Endothelial cell (in vitro differentiated cells): ENCODE results near the gene CEP250. TPM values are rescaled to one million over a fixed set of nuclear protein-coding genes. Genes with fewer than 3 reads are reported as not detected.

Source experiments
- DNase-seq: peaks from one replicate; pipeline ENCODE4 v3.0.0; 2021; ENCODE audit warnings: low spot score
- H3K27ac Mint-ChIP-seq: one replicate; pipeline ENCODE4 v1.8.0; 2021; ENCODE audit warnings: mixed read lengths, inconsistent platforms; ENCODE audit not compliant: unreplicated experiment
- H3K27me3 Mint-ChIP-seq: one replicate; pipeline ENCODE4 v1.8.0; 2021; ENCODE audit warnings: mild to moderate bottlenecking, moderate library complexity, mixed read lengths, inconsistent platforms; ENCODE audit not compliant: unreplicated experiment
- H3K36me3 Mint-ChIP-seq: one replicate; pipeline ENCODE4 v1.8.0; 2021; ENCODE audit warnings: mild to moderate bottlenecking, low read depth, mixed read lengths, inconsistent platforms; ENCODE audit not compliant: unreplicated experiment
- H3K4me1 Mint-ChIP-seq: one replicate; pipeline ENCODE4 v1.8.0; 2021; ENCODE audit warnings: mild to moderate bottlenecking, mixed read lengths, inconsistent platforms; ENCODE audit not compliant: unreplicated experiment
- H3K4me3 Mint-ChIP-seq: one replicate; pipeline ENCODE4 v1.8.0; 2021; ENCODE audit warnings: mild to moderate bottlenecking, mixed read lengths, inconsistent platforms; ENCODE audit not compliant: unreplicated experiment
- H3K9me3 Mint-ChIP-seq: one replicate; pipeline ENCODE4 v1.8.0; 2021; ENCODE audit warnings: mixed read lengths, inconsistent platforms; ENCODE audit not compliant: unreplicated experiment
- CTCF ChIP-seq: fragments of 200-600 bp; sonication (generic); IDR thresholded peaks from one replicate; pipeline ENCODE4 v1.5.0; 2021; ENCODE audit warnings: antibody characterized with exemption; ENCODE audit not compliant: unreplicated experiment
- total RNA-seq: library from RNA; stranded (reverse); fragmentation: NEBNext Ultra II Directional; extraction: Animal tissue kit (Norgen Biotek cat#: 25700); gene quantifications from one replicate; pipeline ENCODE4 v1.2.1, GENCODE V29; 2021; ENCODE audit not compliant: unreplicated experiment

Gene CEP250
- total RNA-seq, 1 donor from 2014 or later: 30.7 TPM

- no peak overlapping the region for H3K4me3 Mint-ChIP-seq
- no peaks in the 10 kb centered on the region for H3K36me3 Mint-ChIP-seq
- H3K4me1 Mint-ChIP-seq: peaks cover 4% of the 10 kb centered on the region
- TF ChIP-seq CTCF: no peak
- no peaks in the 10 kb centered on the region for H3K9me3 Mint-ChIP-seq
- DNase-seq: no peak
- H3K27ac Mint-ChIP-seq: no peak overlapping the region
- H3K27me3 Mint-ChIP-seq: peaks cover 4% of the 10 kb centered on the region
These were observed 34.1 kb upstream of the CEP250 start for GRCh38 chr20:35421322-35421721.

GRCh38 chr20:35431621-35432429 lies 23.6 kb upstream of the CEP250 start:
- Mint-ChIP-seq H3K36me3 (no peaks in the 10 kb centered on the region), H3K27ac (no peak overlapping the region), H3K4me3 (no peak overlapping the region), H3K4me1 (peaks cover 29% of the 10 kb centered on the region), H3K27me3 (peaks cover 6% of the 10 kb centered on the region), H3K9me3 (no peaks in the 10 kb centered on the region)
- TF ChIP-seq CTCF: no peak
- no peak for DNase-seq

- TF ChIP-seq CTCF: no peak
- H3K9me3 Mint-ChIP-seq: no peaks in the 10 kb centered on the region
- peaks cover 6% of the 10 kb centered on the region for H3K27me3 Mint-ChIP-seq
- no peak overlapping the region for H3K27ac Mint-ChIP-seq
- H3K36me3 Mint-ChIP-seq: no peaks in the 10 kb centered on the region
- no peak for DNase-seq
- peaks cover 29% of the 10 kb centered on the region for H3K4me1 Mint-ChIP-seq
- no peak overlapping the region for H3K4me3 Mint-ChIP-seq
These were observed 23.0 kb upstream of the CEP250 start for GRCh38 chr20:35432430-35432735.

- Mint-ChIP-seq H3K9me3 (no peaks in the 10 kb centered on the region), H3K4me3 (no peak overlapping the region), H3K27me3 (peaks cover 6% of the 10 kb centered on the region), H3K36me3 (no peaks in the 10 kb centered on the region), H3K4me1 (peaks cover 29% of the 10 kb centered on the region), H3K27ac (no peak overlapping the region)
- TF ChIP-seq CTCF: no peak
- no peak for DNase-seq
These were observed 22.1 kb upstream of the CEP250 start for GRCh38 chr20:35433337-35433736.
